K562 (cell line): ENCODE results near the gene GJC2. TPM values are rescaled to one million over a fixed set of nuclear protein-coding genes. Genes with fewer than 3 reads are reported as not detected.

Source experiments
- CHD2 ChIP-seq: IDR thresholded peaks from 2 replicates; pipeline ENCODE4 v1.6.1; 2011; ENCODE audit warnings: low read depth, low read length
- DACH1 ChIP-seq: fragments of 450-650 bp; IDR thresholded peaks from 2 replicates; pipeline ENCODE4 v1.6.1; 2018; ENCODE audit not compliant: partially characterized antibody
- GABPA ChIP-seq: fragments of 200-800 bp; sonication (Bioruptor generic); conservative IDR thresholded peaks from 2 replicates; pipeline ENCODE4 v1.6.1; 2016; ENCODE audit warnings: low read depth, missing genetic modification characterization, missing compliant biosample characterization
- GABPB1 ChIP-seq: sonication (generic); formaldehyde crosslinking; IDR thresholded peaks from 2 replicates; pipeline ENCODE4 v1.8.0; 2022; ENCODE audit warnings: mild to moderate bottlenecking, missing genetic modification reagents
- HEY1 ChIP-seq: fragments of 250-450 bp; sonication (Bioruptor Pico); IDR thresholded peaks from 2 replicates; pipeline ENCODE4 v1.5.0; 2020; ENCODE audit warnings: mild to moderate bottlenecking, moderate library complexity, borderline replicate concordance
- HNRNPUL1 ChIP-seq: fragments of 200-400 bp; formaldehyde crosslinking; IDR thresholded peaks from 2 replicates; pipeline ENCODE4 v1.6.1; 2017; ENCODE audit warnings: low read length
- MAFF ChIP-seq: IDR thresholded peaks from 2 replicates; pipeline ENCODE4 v1.6.1; 2012; ENCODE audit warnings: low read length, improper control_type of control experiment
- MEF2D ChIP-seq: conservative IDR thresholded peaks from 2 replicates; pipeline ENCODE4 v1.6.1; 2016; ENCODE audit warnings: low read depth, missing genetic modification characterization, missing compliant biosample characterization
- PRPF4 ChIP-seq: fragments of 200-400 bp; formaldehyde crosslinking; IDR thresholded peaks from one replicate; pipeline ENCODE4 v1.6.1; 2017; ENCODE audit warnings: low read length, low read depth, mild to moderate bottlenecking; ENCODE audit not compliant: insufficient read depth, poor library complexity, severe bottlenecking
- THRA ChIP-seq: fragments of 450-650 bp; IDR thresholded peaks from 2 replicates; pipeline ENCODE4 v1.6.1; 2017; ENCODE audit warnings: mild to moderate bottlenecking, moderate library complexity
- WHSC1 ChIP-seq: IDR thresholded peaks from one replicate; pipeline ENCODE4 v1.6.1; 2012; ENCODE audit warnings: low read length, control low read depth, inconsistent platforms
- ZBTB5 ChIP-seq: fragments of 450-650 bp; IDR thresholded peaks from 2 replicates; pipeline ENCODE4 v1.6.1; 2017; ENCODE audit warnings: antibody characterized with exemption
- ZNF23 ChIP-seq: fragments of 250-450 bp; sonication (Bioruptor Pico); IDR thresholded peaks from 2 replicates; pipeline ENCODE4 v1.4.0; 2020; ENCODE audit warnings: mild to moderate bottlenecking
- ZNF431 ChIP-seq: sonication (generic); formaldehyde crosslinking; IDR thresholded peaks from 2 replicates; pipeline ENCODE4 v1.8.0; 2022; ENCODE audit warnings: mild to moderate bottlenecking, missing genetic modification reagents
- ZNF449 ChIP-seq: fragments of 250-450 bp; sonication (Bioruptor Pico); IDR thresholded peaks from 2 replicates; pipeline ENCODE4 v1.8.0; 2022; ENCODE audit warnings: moderate library complexity, mild to moderate bottlenecking, inconsistent platforms
- ZNF512 ChIP-seq: IDR thresholded peaks from 2 replicates; pipeline ENCODE4 v1.6.1; 2016; ENCODE audit warnings: missing genetic modification characterization, missing compliant biosample characterization
- ZNF695 ChIP-seq: fragments of 450-650 bp; formaldehyde crosslinking; IDR thresholded peaks from 2 replicates; pipeline ENCODE4 v1.4.0; 2020; ENCODE audit warnings: mild to moderate bottlenecking, moderate library complexity
- ZNF764 ChIP-seq: fragments of 250-450 bp; sonication (Bioruptor Pico); IDR thresholded peaks from 2 replicates; pipeline ENCODE4 v1.4.0; 2020; ENCODE audit warnings: low read depth, mild to moderate bottlenecking, moderate library complexity
- ZNF778 ChIP-seq: fragments of 450-650 bp; formaldehyde crosslinking; IDR thresholded peaks from 2 replicates; pipeline ENCODE4 v1.4.0; 2020; ENCODE audit warnings: mild to moderate bottlenecking, moderate library complexity
- polyA plus RNA-seq, 8 experiments: library from polyadenylated mRNA; depleted of rRNA in 4 of 8; stranded (reverse) in 5 of 8; unstranded in 3 of 8; fragments of >200 nt; fragmentation: Nextera tagmentation in 2 of 8; fragmentation: Illumina TruSeq in 1 of 8; extraction: Ambion mirVana in 2 of 8; extraction: Trizol in 1 of 8; gene quantifications; 2 replicates each; pipeline versions ENCODE4 v1.2.1 to v1.2.3, GENCODE V29; 2011 to 2014; ENCODE audit warnings: inconsistent platforms in 1 of 8, missing spikeins in 1 of 8
- total RNA-seq, 7 experiments: library from RNA; depleted of rRNA in 6 of 7; stranded (reverse); fragments of >200 nt in 6 of 7; fragmentation: Illumina TruSeq in 2 of 7; extraction: Trizol in 2 of 7; gene quantifications; 2 replicates each; pipeline versions ENCODE4 v1.2.1 to v1.2.3, GENCODE V29; 2011 to 2021; ENCODE audit warnings: low replicate concordance in 1 of 7
- TF ChIP-seq, protein P1 (sequence below): IDR thresholded peaks from 3 replicates; pipeline ENCODE4 v1.6.1; 2011; ENCODE audit warnings: borderline replicate concordance, mild to moderate bottlenecking; ENCODE audit not compliant: insufficient read length, insufficient read depth
- TF ChIP-seq, protein P2 (sequence below): fragments of 250-450 bp; sonication (Bioruptor Pico); IDR thresholded peaks from 2 replicates; pipeline ENCODE4 v1.5.0; 2021

Gene GJC2
- total and polyA plus RNA-seq, 9 of the 15 experiments (the other 6 are each of a cell fraction or from before 2014, with no cell fraction given), result 0.03 to 0.62 (median 0.11) TPM; not detected in 2

DNA sequence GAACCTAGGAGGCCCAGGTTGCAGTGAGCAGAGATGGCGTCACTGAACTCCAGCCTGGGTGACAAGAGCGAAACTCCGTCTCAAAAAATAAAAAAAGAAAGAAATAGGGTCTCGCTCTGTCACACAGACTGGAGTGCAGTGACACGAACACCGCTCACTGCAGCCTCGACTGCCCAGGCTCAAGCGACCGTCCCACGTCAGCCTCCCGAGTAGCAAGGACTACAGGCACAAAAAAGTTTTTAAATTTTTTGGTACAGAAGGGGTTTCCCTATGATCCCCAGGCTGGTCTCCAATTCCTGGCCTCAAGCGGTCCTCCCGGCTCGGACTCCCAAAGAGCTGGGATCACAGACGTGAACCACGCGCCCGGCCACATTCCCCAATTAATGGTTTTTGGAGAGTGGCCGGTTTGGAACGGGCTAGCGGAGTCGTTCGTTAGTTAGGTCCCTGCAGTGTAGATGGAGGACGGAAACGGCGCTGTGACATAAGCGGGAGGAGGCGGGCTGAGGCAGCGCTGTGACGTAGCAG, 10.3 kb upstream of the GJC2 start (continued):
- TF ChIP-seq GABPA (tag) (no peak), ZNF512 (no peak), ZNF695 (CRISPR knock-in tag) (no peak), ZNF431 (CRISPR knock-in tag) (no peak), ZNF778 (no peak), ZNF23 (peak; percentile 48; the same call in 1 of the 2 replicates), HEY1 (CRISPR knock-in tag) (0 out of 2 replicates have a peak, but pooled peaks have one; percentile 30), CHD2 (no peak; the same call in 1 of the 2 replicates), MEF2D (tag) (no peak), HNRNPUL1 (no peak), DACH1 (no peak), MAFF (no peak), PRPF4 (no peak), GABPB1 (CRISPR knock-in tag) (peak; percentile 93), ZNF764 (CRISPR knock-in tag) (no peak), THRA (no peak), WHSC1 (no peak), ZBTB5 (no peak), ZNF449 (no peak)
- TF ChIP-seq, protein P1, sequence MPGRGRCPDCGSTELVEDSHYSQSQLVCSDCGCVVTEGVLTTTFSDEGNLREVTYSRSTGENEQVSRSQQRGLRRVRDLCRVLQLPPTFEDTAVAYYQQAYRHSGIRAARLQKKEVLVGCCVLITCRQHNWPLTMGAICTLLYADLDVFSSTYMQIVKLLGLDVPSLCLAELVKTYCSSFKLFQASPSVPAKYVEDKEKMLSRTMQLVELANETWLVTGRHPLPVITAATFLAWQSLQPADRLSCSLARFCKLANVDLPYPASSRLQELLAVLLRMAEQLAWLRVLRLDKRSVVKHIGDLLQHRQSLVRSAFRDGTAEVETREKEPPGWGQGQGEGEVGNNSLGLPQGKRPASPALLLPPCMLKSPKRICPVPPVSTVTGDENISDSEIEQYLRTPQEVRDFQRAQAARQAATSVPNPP, result no peak
- TF ChIP-seq, protein P2, sequence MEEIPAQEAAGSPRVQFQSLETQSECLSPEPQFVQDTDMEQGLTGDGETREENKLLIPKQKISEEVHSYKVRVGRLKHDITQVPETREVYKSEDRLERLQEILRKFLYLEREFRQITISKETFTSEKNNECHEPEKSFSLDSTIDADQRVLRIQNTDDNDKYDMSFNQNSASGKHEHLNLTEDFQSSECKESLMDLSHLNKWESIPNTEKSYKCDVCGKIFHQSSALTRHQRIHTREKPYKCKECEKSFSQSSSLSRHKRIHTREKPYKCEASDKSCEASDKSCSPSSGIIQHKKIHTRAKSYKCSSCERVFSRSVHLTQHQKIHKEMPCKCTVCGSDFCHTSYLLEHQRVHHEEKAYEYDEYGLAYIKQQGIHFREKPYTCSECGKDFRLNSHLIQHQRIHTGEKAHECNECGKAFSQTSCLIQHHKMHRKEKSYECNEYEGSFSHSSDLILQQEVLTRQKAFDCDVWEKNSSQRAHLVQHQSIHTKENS (CRISPR knock-in tag), result no peak
